ENCODE data around the gene CIAO3.

The CIAO3 gene

GRCh38 chr16:704552-705380, 36.0 kb downstream of the CIAO3 start:
- ChIA-PET POLR2A (no interaction called here), CTCF (interaction anchor here (0.8 to 1.0 kb wide), 2 partner anchors 19 to 142 kb away, joined by 3 to 4 read pairs; no protein-coding TSS in a partner anchor)
- H3K4me1 ChIP-seq (ENCODE audit: control insufficient read depth, insufficient read depth, low read length), result peaks cover under 1% of the 10 kb centered on the region; the same call in 1 of the 2 replicates
- no peak overlapping the region for H3K4me3 ChIP-seq (ENCODE audit: low read depth, low read length)
- no peaks in the 10 kb centered on the region for H3K36me3 ChIP-seq (ENCODE audit: control insufficient read depth in 2 of 2, insufficient read depth in 1 of 2, low read length in 2 of 2)
- H3K27ac ChIP-seq (ENCODE audit: extremely low read depth, low read depth, low read length), result no peak overlapping the region
- H3K9me3 ChIP-seq (ENCODE audit: control insufficient read depth, insufficient read depth, low read depth, low read length), result no peaks in the 10 kb centered on the region
- TF ChIP-seq ZNF248 (tag by site-specific recombination; IDR thresholded peaks at IDR 0.05) (no peak), ZNF341 (tag by site-specific recombination; IDR thresholded peaks at IDR 0.05; ENCODE audit: low read depth) (no peak), ZNF518A (tag by site-specific recombination; conservative IDR thresholded peaks at IDR 0.05; ENCODE audit: low read depth) (no peak), ZNF626 (tag by site-specific recombination; IDR thresholded peaks at IDR 0.05) (no peak), SP3 (tag by site-specific recombination; IDR thresholded peaks at IDR 0.05) (0 out of 2 replicates have a peak, but pooled peaks have one; percentile 12), ZFP41 (tag by site-specific recombination; IDR thresholded peaks at IDR 0.05; ENCODE audit: borderline replicate concordance) (no peak), ZNF157 (tag by site-specific recombination; IDR thresholded peaks at IDR 0.05) (no peak), OVOL3 (tag by site-specific recombination; IDR thresholded peaks at IDR 0.05) (no peak), ZNF311 (tag by site-specific recombination; IDR thresholded peaks at IDR 0.05; ENCODE audit: borderline replicate concordance) (no peak), ZNF350 (tag by site-specific recombination; IDR thresholded peaks at IDR 0.05) (no peak), SP2 (tag by site-specific recombination; IDR thresholded peaks at IDR 0.05) (peak; percentile 40), TSHZ1 (tag by site-specific recombination; IDR thresholded peaks at IDR 0.05; ENCODE audit: borderline replicate concordance) (no peak), ZNF23 (tag by site-specific recombination; IDR thresholded peaks at IDR 0.05; ENCODE audit: borderline replicate concordance) (no peak), KLF1 (tag by site-specific recombination; IDR thresholded peaks at IDR 0.05) (peak; percentile 67), KLF8 (tag by site-specific recombination; IDR thresholded peaks at IDR 0.05) (peak; percentile 29; the same call in 1 of the 2 replicates), ZNF266 (tag by site-specific recombination; IDR thresholded peaks at IDR 0.05; ENCODE audit: low read depth) (no peak), ZFHX2 (tag by site-specific recombination; conservative IDR thresholded peaks at IDR 0.05) (0 out of 2 replicates have a peak, but pooled peaks have one; percentile 20), ZFP69B (tag by site-specific recombination; IDR thresholded peaks at IDR 0.05) (no peak), ZNF239 (tag by site-specific recombination; IDR thresholded peaks at IDR 0.05) (no peak), ZSCAN4 (tag by site-specific recombination; IDR thresholded peaks at IDR 0.05) (no peak), ZNF560 (tag by site-specific recombination; IDR thresholded peaks at IDR 0.05; ENCODE audit: borderline replicate concordance) (no peak), MZF1 (tag by site-specific recombination; IDR thresholded peaks at IDR 0.05; ENCODE audit: borderline replicate concordance) (no peak), ZBTB7A (tag by site-specific recombination; IDR thresholded peaks at IDR 0.05; ENCODE audit: low read depth) (no peak), ZNF280C (tag by site-specific recombination; IDR thresholded peaks at IDR 0.05) (no peak), ZNF112 (tag by site-specific recombination; IDR thresholded peaks at IDR 0.05) (no peak)
